Measurements from ENCODE around the gene SCLY.
"Not testable (repeated sequence)": the region's sequence is repeated elsewhere in the genome, so short reads cannot be mapped to it uniquely, and the experiment has no call there.

DNA sequence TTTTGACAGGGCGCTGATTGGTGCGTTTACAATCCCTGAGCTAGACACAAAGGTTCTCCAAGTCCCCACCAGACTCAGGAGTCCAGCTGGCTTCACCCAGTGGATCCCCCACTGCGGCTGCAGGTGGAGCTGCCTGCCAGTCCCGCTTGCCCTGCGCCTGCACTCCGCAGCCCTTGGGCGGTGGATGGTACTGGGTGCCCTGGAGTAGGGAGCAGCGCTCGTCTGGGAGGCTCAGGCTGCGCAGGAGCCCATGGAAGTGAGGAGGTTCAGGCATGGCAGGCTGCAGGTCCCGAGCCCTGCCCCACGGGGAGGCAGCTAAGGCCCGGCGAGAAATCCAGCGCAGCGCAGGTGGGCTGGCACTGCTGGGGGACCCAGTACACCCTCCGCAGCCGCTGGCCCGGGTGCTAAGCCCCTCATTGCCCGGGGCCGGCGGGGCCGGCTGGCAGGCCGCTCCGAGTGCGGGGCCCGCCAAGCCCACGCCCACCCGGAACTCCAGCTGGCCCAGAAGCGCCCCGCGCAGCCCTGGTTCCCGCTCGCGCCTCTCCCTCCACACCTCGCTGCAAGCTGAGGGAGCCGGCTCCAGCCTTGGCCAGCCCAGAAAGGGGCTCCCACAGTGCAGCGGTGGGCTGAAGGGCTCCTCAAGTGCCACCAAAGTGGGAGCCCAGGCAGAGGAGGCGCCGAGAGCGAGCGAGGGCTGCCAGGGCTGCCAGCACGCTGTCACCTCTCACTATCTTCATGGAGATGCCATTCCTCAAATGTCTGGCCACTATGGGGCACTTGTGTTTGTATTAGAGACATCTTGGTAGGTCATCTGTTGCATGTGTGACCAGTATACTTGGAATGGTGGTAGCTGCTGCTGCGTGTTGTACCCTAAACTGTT, 2.9 kb upstream of the SCLY start:
- TF ChIP-seq, protein P1, sequence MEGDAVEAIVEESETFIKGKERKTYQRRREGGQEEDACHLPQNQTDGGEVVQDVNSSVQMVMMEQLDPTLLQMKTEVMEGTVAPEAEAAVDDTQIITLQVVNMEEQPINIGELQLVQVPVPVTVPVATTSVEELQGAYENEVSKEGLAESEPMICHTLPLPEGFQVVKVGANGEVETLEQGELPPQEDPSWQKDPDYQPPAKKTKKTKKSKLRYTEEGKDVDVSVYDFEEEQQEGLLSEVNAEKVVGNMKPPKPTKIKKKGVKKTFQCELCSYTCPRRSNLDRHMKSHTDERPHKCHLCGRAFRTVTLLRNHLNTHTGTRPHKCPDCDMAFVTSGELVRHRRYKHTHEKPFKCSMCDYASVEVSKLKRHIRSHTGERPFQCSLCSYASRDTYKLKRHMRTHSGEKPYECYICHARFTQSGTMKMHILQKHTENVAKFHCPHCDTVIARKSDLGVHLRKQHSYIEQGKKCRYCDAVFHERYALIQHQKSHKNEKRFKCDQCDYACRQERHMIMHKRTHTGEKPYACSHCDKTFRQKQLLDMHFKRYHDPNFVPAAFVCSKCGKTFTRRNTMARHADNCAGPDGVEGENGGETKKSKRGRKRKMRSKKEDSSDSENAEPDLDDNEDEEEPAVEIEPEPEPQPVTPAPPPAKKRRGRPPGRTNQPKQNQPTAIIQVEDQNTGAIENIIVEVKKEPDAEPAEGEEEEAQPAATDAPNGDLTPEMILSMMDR (IDR thresholded peaks at IDR 0.05) = not testable (repeated sequence)
- not testable (repeated sequence) for TF ChIP-seq ZFX (IDR thresholded peaks at IDR 0.05; ENCODE audit: borderline replicate concordance)
